Esophagus squamous epithelium (tissue), 4 donors: ENCODE measurements around the gene MAML3.

Experiments
- POLR2A ChIP-seq, 4 donors: fragments of 450-650 bp; IDR thresholded peaks; one replicate each; pipeline ENCODE4 v1.6.1; 2017; ENCODE audit warnings: antibody characterized with exemption in 4 of 4, mild to moderate bottlenecking in 4 of 4, moderate library complexity in 3 of 4
- TF ChIP-seq, protein P1 (sequence below), 6 experiments: fragments of 450-650 bp in 4 of 6; fragments of 200-600 bp in 2 of 6; sonication (generic) in 2 of 6; IDR thresholded peaks; one replicate each; pipeline ENCODE4 v1.5.1; 2016 to 2019; ENCODE audit warnings: antibody characterized with exemption in 6 of 6, mild to moderate bottlenecking in 4 of 6, moderate library complexity in 4 of 6

DNA sequence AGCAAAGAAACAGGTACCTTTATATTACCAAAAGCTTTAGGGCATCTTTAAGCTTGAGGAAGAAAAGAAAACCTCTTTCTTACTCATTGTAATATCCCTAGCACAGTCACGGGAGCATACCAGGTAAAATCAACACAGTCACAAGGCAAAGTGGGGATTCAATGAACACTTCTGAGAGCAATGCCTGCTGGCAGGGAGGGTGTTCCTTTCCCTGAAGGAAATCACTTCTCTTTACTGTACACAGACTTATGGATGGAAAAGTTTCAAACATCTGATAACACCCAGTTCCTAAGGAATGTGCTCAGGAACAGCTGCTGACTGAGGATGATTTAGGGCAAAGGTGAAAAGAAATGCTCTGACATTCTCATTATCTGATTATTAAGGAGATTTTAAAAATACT lies 94.8 kb downstream of the MAML3 start:
- TF ChIP-seq, protein P1, sequence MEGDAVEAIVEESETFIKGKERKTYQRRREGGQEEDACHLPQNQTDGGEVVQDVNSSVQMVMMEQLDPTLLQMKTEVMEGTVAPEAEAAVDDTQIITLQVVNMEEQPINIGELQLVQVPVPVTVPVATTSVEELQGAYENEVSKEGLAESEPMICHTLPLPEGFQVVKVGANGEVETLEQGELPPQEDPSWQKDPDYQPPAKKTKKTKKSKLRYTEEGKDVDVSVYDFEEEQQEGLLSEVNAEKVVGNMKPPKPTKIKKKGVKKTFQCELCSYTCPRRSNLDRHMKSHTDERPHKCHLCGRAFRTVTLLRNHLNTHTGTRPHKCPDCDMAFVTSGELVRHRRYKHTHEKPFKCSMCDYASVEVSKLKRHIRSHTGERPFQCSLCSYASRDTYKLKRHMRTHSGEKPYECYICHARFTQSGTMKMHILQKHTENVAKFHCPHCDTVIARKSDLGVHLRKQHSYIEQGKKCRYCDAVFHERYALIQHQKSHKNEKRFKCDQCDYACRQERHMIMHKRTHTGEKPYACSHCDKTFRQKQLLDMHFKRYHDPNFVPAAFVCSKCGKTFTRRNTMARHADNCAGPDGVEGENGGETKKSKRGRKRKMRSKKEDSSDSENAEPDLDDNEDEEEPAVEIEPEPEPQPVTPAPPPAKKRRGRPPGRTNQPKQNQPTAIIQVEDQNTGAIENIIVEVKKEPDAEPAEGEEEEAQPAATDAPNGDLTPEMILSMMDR (IDR thresholded peaks at IDR 0.05): no peak
- TF ChIP-seq POLR2A (IDR thresholded peaks at IDR 0.05): no peak
